DND-41 (cell line): ENCODE results near the gene KCNH8.

Experiments
- EZH2 ChIP-seq: IDR thresholded peaks from 3 replicates; pipeline ENCODE4 v1.6.1; 2012; ENCODE audit warnings: borderline replicate concordance, low read depth, mild to moderate bottlenecking, moderate library complexity, low read length, inconsistent platforms; ENCODE audit not compliant: severe bottlenecking
- TF ChIP-seq, protein P1 (sequence below): IDR thresholded peaks from 2 replicates; pipeline ENCODE4 v1.5.1; 2012; ENCODE audit warnings: borderline replicate concordance, low read length, moderate library complexity, mild to moderate bottlenecking; ENCODE audit not compliant: poor library complexity, severe bottlenecking; ENCODE audit errors: extremely low read depth

DNA sequence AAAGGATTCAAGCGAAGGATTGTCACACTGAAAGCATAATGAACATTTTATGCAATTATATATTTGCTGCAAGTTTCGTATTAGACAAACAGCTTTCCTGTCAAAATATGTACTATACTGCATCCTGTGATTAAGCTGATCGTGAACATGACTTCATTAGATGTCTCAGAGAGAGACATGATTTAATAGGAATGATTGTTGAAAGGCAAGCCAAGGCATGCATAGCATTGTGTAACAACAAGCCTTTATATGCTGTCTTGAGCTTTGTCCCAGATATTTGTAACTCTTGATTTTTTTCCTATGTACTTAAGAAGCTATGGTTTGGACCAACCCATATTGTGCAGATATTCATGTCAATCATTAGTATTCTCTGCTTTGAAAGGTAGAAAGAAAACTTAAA is 309.1 kb downstream of the KCNH8 start:
- TF ChIP-seq, protein P1, sequence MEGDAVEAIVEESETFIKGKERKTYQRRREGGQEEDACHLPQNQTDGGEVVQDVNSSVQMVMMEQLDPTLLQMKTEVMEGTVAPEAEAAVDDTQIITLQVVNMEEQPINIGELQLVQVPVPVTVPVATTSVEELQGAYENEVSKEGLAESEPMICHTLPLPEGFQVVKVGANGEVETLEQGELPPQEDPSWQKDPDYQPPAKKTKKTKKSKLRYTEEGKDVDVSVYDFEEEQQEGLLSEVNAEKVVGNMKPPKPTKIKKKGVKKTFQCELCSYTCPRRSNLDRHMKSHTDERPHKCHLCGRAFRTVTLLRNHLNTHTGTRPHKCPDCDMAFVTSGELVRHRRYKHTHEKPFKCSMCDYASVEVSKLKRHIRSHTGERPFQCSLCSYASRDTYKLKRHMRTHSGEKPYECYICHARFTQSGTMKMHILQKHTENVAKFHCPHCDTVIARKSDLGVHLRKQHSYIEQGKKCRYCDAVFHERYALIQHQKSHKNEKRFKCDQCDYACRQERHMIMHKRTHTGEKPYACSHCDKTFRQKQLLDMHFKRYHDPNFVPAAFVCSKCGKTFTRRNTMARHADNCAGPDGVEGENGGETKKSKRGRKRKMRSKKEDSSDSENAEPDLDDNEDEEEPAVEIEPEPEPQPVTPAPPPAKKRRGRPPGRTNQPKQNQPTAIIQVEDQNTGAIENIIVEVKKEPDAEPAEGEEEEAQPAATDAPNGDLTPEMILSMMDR = no peak
- TF ChIP-seq EZH2 = no peak
